ENCODE measurements around the gene LILRA5.

The LILRA5 gene

GRCh38 chr19:54317965-54318240 lies 4.9 kb upstream of the LILRA5 start:
- peaks cover under 1% of the 10 kb centered on the region for H3K4me1 ChIP-seq (ENCODE audit: control insufficient read depth, insufficient read depth, low read length)
- no peak overlapping the region for H3K9ac ChIP-seq (ENCODE audit: low read length in 2 of 2)
- H3K4me3 ChIP-seq (ENCODE audit: low read length in 2 of 2): no peak overlapping the region
- H3K36me3 ChIP-seq (ENCODE audit: control insufficient read depth in 2 of 2, insufficient read depth in 2 of 2, low read length in 2 of 2): no peaks in the 10 kb centered on the region
- H3K27me3 ChIP-seq (ENCODE audit: control insufficient read depth in 1 of 2, insufficient read depth in 2 of 2, low read length in 2 of 2): peaks cover 3 to 12% of the 10 kb centered on the region in 2 donors
- no peaks in the 10 kb centered on the region for H3K9me3 ChIP-seq (ENCODE audit: control insufficient read depth in 2 of 2, low read length in 2 of 2)
- H3K27ac ChIP-seq (ENCODE audit: low read length): no peak overlapping the region

GRCh38 chr19:54317108-54317964 lies 4.4 kb upstream of the LILRA5 start:
- no peak overlapping the region for H3K27ac ChIP-seq (ENCODE audit: low read length)
- H3K27me3 ChIP-seq (ENCODE audit: control insufficient read depth in 1 of 2, insufficient read depth in 2 of 2, low read length in 2 of 2): peaks cover 3 to 12% of the 10 kb centered on the region in 2 donors
- no peak overlapping the region for H3K9ac ChIP-seq (ENCODE audit: low read length in 2 of 2)
- H3K9me3 ChIP-seq (ENCODE audit: control insufficient read depth in 2 of 2, low read length in 2 of 2): no peaks in the 10 kb centered on the region
- no peak overlapping the region for H3K4me3 ChIP-seq (ENCODE audit: low read length in 2 of 2)
- H3K4me1 ChIP-seq (ENCODE audit: control insufficient read depth, insufficient read depth, low read length): peaks cover 3% of the 10 kb centered on the region
- no peaks in the 10 kb centered on the region for H3K36me3 ChIP-seq (ENCODE audit: control insufficient read depth in 2 of 2, insufficient read depth in 2 of 2, low read length in 2 of 2)

GRCh38 chr19:54316746-54317107 lies 3.8 kb upstream of the LILRA5 start:
- H3K4me1 ChIP-seq (ENCODE audit: control insufficient read depth, insufficient read depth, low read length): peaks cover 3% of the 10 kb centered on the region
- H3K4me3 ChIP-seq (ENCODE audit: low read length in 2 of 2): no peak overlapping the region
- H3K9ac ChIP-seq (ENCODE audit: low read length in 2 of 2): no peak overlapping the region
- no peaks in the 10 kb centered on the region for H3K9me3 ChIP-seq (ENCODE audit: control insufficient read depth in 2 of 2, low read length in 2 of 2)
- H3K27ac ChIP-seq (ENCODE audit: low read length): no peak overlapping the region
- H3K36me3 ChIP-seq (ENCODE audit: control insufficient read depth in 2 of 2, insufficient read depth in 2 of 2, low read length in 2 of 2): no peaks in the 10 kb centered on the region
- peaks cover 3 to 13% of the 10 kb centered on the region in 2 donors for H3K27me3 ChIP-seq (ENCODE audit: control insufficient read depth in 1 of 2, insufficient read depth in 2 of 2, low read length in 2 of 2)

- Histone ChIP-seq H3K27me3 (ENCODE audit: control insufficient read depth in 1 of 2, insufficient read depth in 2 of 2, low read length in 2 of 2) (peaks cover 3 to 11% of the 10 kb centered on the region in 2 donors), H3K36me3 (ENCODE audit: control insufficient read depth in 2 of 2, insufficient read depth in 2 of 2, low read length in 2 of 2) (no peaks in the 10 kb centered on the region), H3K27ac (ENCODE audit: low read length) (no peak overlapping the region), H3K4me3 (ENCODE audit: low read length in 2 of 2) (no peak overlapping the region), H3K9ac (ENCODE audit: low read length in 2 of 2) (no peak overlapping the region), H3K4me1 (ENCODE audit: control insufficient read depth, insufficient read depth, low read length) (peaks cover 3% of the 10 kb centered on the region), H3K9me3 (ENCODE audit: control insufficient read depth in 2 of 2, low read length in 2 of 2) (no peaks in the 10 kb centered on the region)
Observed at GRCh38 chr19:54315956-54316355, 3.0 kb upstream of the LILRA5 start.

- Histone ChIP-seq H3K4me1 (ENCODE audit: control insufficient read depth, insufficient read depth, low read length) (peaks cover 3% of the 10 kb centered on the region), H3K4me3 (ENCODE audit: low read length in 2 of 2) (no peak overlapping the region)
Observed at GRCh38 chr19:54312011-54312410, 955 bp downstream of the LILRA5 start.

GRCh38 chr19:54311486-54311885 lies 1.5 kb downstream of the LILRA5 start:
- Histone ChIP-seq H3K36me3 (ENCODE audit: control insufficient read depth in 2 of 2, insufficient read depth in 2 of 2, low read length in 2 of 2) (no peaks in the 10 kb centered on the region), H3K27me3 (ENCODE audit: control insufficient read depth in 1 of 2, insufficient read depth in 2 of 2, low read length in 2 of 2) (peaks cover 0 to 3% of the 10 kb centered on the region in 2 donors), H3K9ac (ENCODE audit: low read length in 2 of 2) (no peak overlapping the region), H3K4me3 (ENCODE audit: low read length in 2 of 2) (no peak overlapping the region), H3K27ac (ENCODE audit: low read length) (no peak overlapping the region), H3K4me1 (ENCODE audit: control insufficient read depth, insufficient read depth, low read length) (peaks cover 3% of the 10 kb centered on the region), H3K9me3 (ENCODE audit: control insufficient read depth in 2 of 2, low read length in 2 of 2) (no peaks in the 10 kb centered on the region)

More at GRCh38 chr19:54312011-54312410, 955 bp downstream of the LILRA5 start:
- Histone ChIP-seq H3K36me3 (ENCODE audit: control insufficient read depth in 2 of 2, insufficient read depth in 2 of 2, low read length in 2 of 2) (no peaks in the 10 kb centered on the region), H3K9ac (ENCODE audit: low read length in 2 of 2) (no peak overlapping the region), H3K9me3 (ENCODE audit: control insufficient read depth in 2 of 2, low read length in 2 of 2) (no peaks in the 10 kb centered on the region), H3K27ac (ENCODE audit: low read length) (no peak overlapping the region), H3K27me3 (ENCODE audit: control insufficient read depth in 1 of 2, insufficient read depth in 2 of 2, low read length in 2 of 2) (peaks cover 0 to 3% of the 10 kb centered on the region in 2 donors)

- H3K36me3 ChIP-seq (ENCODE audit: control insufficient read depth in 2 of 2, insufficient read depth in 2 of 2, low read length in 2 of 2): no peaks in the 10 kb centered on the region
- peaks cover 0 to 3% of the 10 kb centered on the region in 2 donors for H3K27me3 ChIP-seq (ENCODE audit: control insufficient read depth in 1 of 2, insufficient read depth in 2 of 2, low read length in 2 of 2)
- H3K27ac ChIP-seq (ENCODE audit: low read length): no peak overlapping the region
- H3K4me3 ChIP-seq (ENCODE audit: low read length in 2 of 2): no peak overlapping the region
- no peak overlapping the region for H3K9ac ChIP-seq (ENCODE audit: low read length in 2 of 2)
- peaks cover 3% of the 10 kb centered on the region for H3K4me1 ChIP-seq (ENCODE audit: control insufficient read depth, insufficient read depth, low read length)
- no peaks in the 10 kb centered on the region for H3K9me3 ChIP-seq (ENCODE audit: control insufficient read depth in 2 of 2, low read length in 2 of 2)
Observed at GRCh38 chr19:54310543-54310942, 2.4 kb downstream of the LILRA5 start.

- Histone ChIP-seq H3K27me3 (ENCODE audit: control insufficient read depth in 1 of 2, insufficient read depth in 2 of 2, low read length in 2 of 2) (peaks cover 0 to 6% of the 10 kb centered on the region in 2 donors), H3K9me3 (ENCODE audit: control insufficient read depth in 2 of 2, low read length in 2 of 2) (peaks cover 0 to 2% of the 10 kb centered on the region in 2 donors), H3K27ac (ENCODE audit: low read length) (no peak overlapping the region), H3K4me3 (ENCODE audit: low read length in 2 of 2) (no peak overlapping the region), H3K9ac (ENCODE audit: low read length in 2 of 2) (no peak overlapping the region), H3K4me1 (ENCODE audit: control insufficient read depth, insufficient read depth, low read length) (peaks cover 3% of the 10 kb centered on the region), H3K36me3 (ENCODE audit: control insufficient read depth in 2 of 2, insufficient read depth in 2 of 2, low read length in 2 of 2) (no peaks in the 10 kb centered on the region)
Observed at GRCh38 chr19:54309811-54310210, 3.2 kb downstream of the LILRA5 start.

GRCh38 chr19:54307389-54308020 lies 5.5 kb downstream of the LILRA5 start:
- H3K27ac ChIP-seq (ENCODE audit: low read length): no peak overlapping the region
- H3K36me3 ChIP-seq (ENCODE audit: control insufficient read depth in 2 of 2, insufficient read depth in 2 of 2, low read length in 2 of 2): no peaks in the 10 kb centered on the region
- no peak overlapping the region for H3K9ac ChIP-seq (ENCODE audit: low read length in 2 of 2)
- no peak overlapping the region for H3K4me3 ChIP-seq (ENCODE audit: low read length in 2 of 2)
- peaks cover 0 to 2% of the 10 kb centered on the region in 2 donors for H3K9me3 ChIP-seq (ENCODE audit: control insufficient read depth in 2 of 2, low read length in 2 of 2)
- peaks cover 0 to 6% of the 10 kb centered on the region in 2 donors for H3K27me3 ChIP-seq (ENCODE audit: control insufficient read depth in 1 of 2, insufficient read depth in 2 of 2, low read length in 2 of 2)
- H3K4me1 ChIP-seq (ENCODE audit: control insufficient read depth, insufficient read depth, low read length): no peaks in the 10 kb centered on the region

- Histone ChIP-seq H3K27me3 (ENCODE audit: control insufficient read depth in 1 of 2, insufficient read depth in 2 of 2, low read length in 2 of 2) (peaks cover 0 to 2% of the 10 kb centered on the region in 2 donors), H3K9ac (ENCODE audit: low read length in 2 of 2) (no peak overlapping the region), H3K27ac (ENCODE audit: low read length) (no peak overlapping the region), H3K9me3 (ENCODE audit: control insufficient read depth in 2 of 2, low read length in 2 of 2) (peaks cover 0 to 2% of the 10 kb centered on the region in 2 donors), H3K36me3 (ENCODE audit: control insufficient read depth in 2 of 2, insufficient read depth in 2 of 2, low read length in 2 of 2) (no peaks in the 10 kb centered on the region), H3K4me1 (ENCODE audit: control insufficient read depth, insufficient read depth, low read length) (no peaks in the 10 kb centered on the region), H3K4me3 (ENCODE audit: low read length in 2 of 2) (no peak overlapping the region)
Observed at GRCh38 chr19:54305141-54305540, 7.8 kb downstream of the LILRA5 start.

- no peak overlapping the region for H3K27ac ChIP-seq (ENCODE audit: low read length)
- no peak overlapping the region for H3K9ac ChIP-seq (ENCODE audit: low read length in 2 of 2)
- no peaks in the 10 kb centered on the region for H3K36me3 ChIP-seq (ENCODE audit: control insufficient read depth in 2 of 2, insufficient read depth in 2 of 2, low read length in 2 of 2)
- no peak overlapping the region for H3K4me3 ChIP-seq (ENCODE audit: low read length in 2 of 2)
- H3K27me3 ChIP-seq (ENCODE audit: control insufficient read depth in 1 of 2, insufficient read depth in 2 of 2, low read length in 2 of 2): peaks cover 0 to 8% of the 10 kb centered on the region in 2 donors
- no peaks in the 10 kb centered on the region for H3K4me1 ChIP-seq (ENCODE audit: control insufficient read depth, insufficient read depth, low read length)
- H3K9me3 ChIP-seq (ENCODE audit: control insufficient read depth in 2 of 2, low read length in 2 of 2): peaks cover 0 to 2% of the 10 kb centered on the region in 2 donors
Observed at GRCh38 chr19:54302257-54302656, 10.7 kb downstream of the LILRA5 start.
